HG03460 (cell line): ENCODE results near the gene ZNF423.

ENCODE experiments used
- ATAC-seq: cut with Tn5 transposase; IDR thresholded peaks from one replicate; pipeline ENCODE4 v1.9.1; 2021; ENCODE audit not compliant: unreplicated experiment

ZNF423 gene

DNA sequence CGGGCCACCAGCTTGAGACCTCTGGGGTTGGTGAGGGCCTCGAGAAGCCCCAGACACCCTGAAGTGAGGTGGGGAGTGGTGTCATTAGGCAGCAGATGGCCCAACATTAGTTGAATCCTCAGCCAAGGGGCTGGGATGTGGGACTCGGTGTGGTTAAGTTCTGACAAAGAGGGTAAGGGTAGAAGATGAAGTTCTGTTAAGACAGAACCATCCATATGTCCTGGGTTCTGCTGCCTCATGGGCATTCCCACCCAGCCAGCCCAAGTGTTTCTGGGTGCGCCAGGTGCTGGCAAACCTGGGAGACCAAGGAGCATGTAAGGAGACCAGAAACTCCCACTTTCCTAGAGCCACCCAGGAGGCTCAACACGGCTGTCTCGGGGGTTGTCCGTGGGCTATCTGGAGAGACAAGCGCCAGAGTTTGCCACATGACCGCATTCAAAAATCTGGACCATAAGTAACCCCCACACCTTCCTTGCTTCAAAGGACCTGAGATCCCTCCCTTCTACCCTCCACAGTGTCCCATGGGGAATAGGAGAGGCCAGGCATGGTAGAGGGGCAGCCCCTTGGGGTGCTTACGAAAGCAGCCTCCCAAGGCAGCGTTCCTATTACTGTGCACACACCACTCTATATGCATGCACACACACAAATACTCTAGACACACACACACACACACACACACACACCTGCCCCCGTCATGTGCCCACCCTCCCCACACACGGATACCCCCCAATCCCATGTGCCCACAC lies 353.6 kb downstream of the ZNF423 start:
- no peak for ATAC-seq

DNA sequence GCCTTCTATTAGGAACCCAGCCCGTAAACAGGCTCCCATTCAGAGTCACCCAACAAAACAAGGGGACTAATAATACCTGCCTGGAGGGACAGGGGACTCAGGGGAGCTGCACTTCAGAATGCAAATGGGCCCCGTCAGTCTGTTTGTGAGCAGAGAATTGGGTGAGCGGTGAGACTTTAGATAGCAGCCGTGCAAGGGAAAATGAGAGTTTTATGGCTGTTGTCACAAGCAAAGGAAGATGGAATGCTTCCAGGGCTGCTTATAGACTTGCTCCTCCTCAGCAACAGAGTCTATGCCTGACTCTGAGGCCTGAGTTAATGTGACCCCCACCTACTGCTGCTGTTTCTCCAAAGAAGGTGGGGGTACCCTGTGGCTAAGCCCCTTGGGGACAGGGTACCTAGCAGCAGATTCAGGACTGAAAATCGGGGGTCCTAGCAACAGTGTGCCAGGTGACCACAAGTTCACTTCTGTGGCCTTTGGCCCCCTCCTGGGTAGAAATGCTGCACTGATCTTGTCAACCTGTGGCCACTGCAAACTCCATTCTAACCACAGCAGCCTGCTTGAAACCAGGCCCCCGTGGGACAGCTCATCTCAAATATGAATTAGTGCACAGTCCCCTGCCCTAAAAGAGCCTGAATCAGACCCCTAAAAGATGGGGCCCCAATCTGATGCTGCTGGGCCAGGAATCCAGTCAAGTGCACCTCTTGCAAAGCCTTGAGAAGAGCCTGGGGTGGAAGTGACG lies 355.9 kb downstream of the ZNF423 start:
- no peak for ATAC-seq

GRCh38 chr16:49499414-49499785 lies 356.5 kb downstream of the ZNF423 start:
- no peak for ATAC-seq

GRCh38 chr16:49498666-49499413 lies 357.1 kb downstream of the ZNF423 start:
- ATAC-seq = no peak

GRCh38 chr16:49498264-49498663 lies 357.6 kb downstream of the ZNF423 start:
- ATAC-seq = no peak

DNA sequence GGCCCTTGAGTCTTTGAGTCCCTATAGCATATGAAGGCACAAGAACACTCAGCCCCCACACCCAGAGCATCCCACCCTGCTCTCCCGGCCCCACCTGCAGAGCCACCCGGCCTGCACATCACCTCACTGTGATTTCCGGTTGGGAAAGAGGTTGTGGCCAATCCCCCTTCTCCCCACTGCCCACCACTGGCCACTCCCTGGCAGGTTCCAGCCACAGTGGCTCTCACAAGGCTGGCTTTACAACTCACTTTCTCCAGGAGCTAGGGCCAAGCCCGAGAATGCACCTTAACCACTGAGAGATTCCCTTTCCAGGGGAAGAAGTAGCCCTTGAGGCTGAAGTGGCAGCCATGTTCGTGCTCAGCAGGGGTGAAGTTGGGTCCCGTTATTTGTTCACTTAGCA lies 358.4 kb downstream of the ZNF423 start:
- no peak for ATAC-seq

- ATAC-seq = no peak
Observed at GRCh38 chr16:49496656-49497055, 359.3 kb downstream of the ZNF423 start.

DNA sequence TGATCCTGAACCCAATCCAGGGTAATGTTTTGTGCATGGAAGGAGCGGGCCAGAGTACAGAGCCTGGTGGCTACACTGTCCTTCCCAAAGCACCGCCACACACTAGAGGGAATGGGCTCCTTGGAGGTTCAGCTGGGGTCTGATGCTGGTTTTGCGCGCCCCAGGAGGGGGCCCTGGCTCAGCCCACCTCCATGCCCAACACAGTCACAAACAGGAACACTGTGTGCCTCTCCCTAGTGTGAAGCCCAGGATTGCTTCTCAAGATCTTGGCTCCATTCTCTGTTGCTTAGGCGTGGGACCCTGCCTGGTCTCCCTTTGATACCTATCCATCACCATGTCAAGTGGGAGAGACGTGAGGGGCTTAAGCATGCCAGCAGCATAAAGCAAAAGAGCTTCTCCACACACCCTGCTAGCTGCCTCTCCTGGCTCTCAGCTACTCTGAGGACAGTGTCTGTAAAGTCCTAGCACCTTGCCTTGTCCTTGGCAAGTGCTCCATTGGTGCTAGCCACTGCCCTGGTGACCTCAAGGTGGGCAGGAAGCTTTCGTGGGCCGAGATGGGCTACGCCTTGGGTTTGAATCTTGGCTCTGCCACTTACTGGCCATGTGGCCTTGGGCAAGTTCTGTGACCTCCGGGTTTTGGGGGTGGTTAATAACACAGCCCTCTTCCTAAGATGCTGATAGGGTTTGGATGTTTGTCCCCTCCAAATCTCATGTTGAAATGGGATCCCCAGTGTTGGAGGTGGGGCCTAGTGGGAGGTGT lies 360.1 kb downstream of the ZNF423 start:
- no peak for ATAC-seq

DNA sequence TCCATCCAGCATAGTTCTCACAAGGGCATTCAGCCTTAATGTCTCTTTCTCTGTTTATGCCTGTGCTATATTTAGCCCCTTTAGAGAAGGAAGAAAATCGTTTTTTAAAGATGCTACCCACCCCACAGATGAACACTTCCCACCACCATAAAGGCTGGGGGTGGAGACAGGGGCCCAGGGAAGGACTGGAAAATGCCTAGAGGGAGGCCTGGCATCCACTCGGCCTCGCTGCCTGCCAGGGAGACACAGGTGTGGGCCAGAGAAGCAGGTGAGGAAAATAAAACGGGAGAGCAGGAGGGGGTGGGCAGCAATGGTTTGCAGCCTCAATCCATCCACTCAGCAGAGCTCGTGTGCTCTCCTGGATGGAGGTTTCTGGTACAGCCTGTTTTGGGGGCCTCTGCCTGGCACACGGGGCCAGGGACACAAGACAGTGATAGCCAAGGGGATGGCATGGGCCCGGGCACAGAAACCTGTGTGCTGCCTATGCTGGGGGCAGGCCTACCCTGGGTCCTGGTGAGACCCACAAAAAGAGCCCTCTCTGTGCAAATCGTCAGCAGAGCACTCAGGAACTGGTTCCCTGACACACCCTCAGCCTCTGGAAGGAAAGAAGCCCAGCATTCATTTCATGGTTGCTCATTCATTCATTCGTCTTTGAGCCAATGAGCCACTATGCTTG lies 360.9 kb downstream of the ZNF423 start:
- no peak for ATAC-seq

DNA sequence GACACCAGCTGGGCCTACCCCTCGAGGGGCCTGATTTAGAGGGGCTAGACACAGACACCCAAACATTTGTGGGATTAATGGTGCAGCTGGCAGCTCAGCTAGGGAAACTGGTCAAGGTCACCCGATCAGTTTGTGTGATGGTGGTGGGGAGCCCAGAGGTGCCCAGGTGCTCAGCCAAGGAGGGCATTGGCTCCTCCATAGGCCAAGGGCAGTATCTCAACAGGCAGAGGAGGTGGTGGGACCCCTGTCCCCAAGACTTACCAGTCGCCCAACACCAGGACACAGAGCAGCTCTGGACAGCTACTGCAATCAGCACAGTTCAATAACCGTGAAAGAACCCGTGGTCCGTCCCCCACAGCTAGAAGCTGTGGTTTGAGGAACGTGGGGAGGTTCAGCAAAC lies 361.4 kb downstream of the ZNF423 start:
- ATAC-seq = no peak

- ATAC-seq = no peak
Observed at GRCh38 chr16:49493836-49494235, 362.1 kb downstream of the ZNF423 start.

DNA sequence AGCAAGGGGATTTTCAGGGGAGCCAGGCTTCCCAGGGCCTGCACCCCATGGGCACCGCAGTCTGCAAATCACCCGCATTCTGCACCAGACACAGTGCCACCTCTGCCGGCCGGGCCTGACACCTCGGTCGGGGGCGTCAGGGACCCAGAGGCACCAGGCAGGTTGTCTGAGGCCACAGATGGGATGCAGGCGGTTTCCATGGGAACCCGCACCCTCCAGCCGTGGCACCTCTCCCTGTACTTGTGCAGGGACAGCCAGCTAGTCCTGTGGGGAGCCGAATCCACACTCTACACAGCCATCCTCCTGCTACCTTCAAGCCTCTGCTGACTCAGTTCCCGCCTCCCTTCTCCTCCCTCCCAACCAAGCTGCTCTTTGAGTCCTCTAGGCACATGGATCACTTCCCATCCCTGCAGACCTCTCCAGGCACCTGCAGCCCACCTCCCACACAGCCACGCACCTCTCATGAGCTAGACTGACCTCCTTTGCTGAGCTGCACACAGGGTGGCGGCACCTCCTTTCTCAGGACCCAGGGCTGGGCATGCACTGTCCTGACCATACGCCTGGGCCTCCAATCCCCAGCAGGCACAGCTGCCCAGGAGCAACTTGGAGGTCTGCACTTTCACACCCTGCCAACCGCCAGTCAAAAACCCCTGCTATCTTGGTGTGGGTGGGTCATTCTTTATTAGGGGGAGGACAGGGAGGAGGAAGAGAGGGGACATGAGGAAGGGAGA lies 362.9 kb downstream of the ZNF423 start:
- ATAC-seq = no peak

DNA sequence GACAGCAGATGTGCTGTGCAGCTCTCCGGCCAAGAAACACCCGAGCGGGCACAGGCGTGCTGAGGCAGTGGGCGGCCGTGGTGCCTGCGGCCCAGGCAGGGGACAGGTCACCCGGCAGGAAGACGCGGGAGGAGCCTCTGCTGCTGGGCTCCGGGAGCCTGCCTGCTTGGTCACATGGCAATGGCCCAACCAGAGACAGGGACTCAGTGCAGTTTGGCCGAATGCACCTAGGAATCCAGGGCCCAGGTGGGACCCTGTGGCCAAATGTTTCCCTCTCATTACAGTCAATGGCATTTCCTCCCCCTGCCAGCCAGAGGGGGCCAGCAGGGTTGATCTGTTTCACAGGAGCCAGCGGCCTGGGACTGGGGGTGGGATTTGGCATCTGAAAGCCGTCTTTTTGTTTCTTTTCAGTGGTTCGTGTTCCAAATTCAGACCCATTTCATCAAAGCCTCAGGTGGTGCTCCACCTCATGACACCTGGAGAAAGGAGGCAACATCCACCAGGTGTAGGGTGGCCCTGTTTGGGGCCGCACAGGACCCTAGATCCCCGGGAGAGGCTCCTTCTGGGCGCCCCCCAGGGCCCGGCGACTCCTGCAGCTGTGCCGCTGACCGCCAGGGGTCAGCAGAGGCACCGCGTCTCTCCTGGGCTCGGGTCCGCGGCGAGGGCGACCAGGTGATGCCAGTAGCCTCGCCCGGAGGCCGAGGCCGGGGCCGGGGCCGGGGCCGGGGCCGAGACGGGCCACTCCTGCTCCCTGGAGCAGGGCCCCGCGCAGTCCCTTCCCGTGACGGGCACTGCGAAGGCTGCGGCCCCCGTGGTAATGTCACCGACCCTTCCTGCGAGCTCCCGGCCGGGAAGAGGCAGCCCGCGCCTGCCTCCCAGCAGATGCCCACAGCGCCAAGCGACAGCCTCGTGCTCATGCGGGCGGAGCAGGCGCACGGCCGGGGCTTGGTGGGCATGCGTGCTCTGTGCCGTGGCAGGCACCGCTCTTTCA lies 363.8 kb downstream of the ZNF423 start:
- ATAC-seq = peak; percentile 57

DNA sequence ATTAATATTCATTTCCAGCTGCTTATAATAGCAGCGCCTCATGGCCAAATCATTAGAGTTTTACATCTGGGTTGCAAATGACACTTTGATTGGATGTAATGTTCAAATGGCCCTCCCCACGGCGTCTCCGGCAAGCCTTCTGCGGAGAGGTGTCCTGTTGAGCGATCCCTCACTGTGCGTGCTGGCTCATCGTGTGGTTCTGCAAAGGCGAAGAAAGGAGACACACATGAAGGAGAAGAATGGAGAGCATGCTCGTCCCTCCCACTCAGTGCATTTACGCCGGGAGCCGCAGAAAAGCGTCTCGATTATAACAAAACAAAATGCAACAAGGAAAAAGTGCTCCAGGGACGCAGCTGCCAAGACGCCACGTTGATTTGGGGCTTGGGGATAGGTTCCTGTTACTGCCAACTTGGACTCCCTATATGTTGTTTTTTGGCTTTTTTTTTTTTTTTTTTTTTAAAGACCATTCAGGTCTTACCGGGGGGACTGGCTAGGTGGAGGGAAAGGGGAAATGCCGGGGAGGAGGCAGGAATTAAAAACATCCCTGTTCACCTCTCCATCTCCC lies 364.7 kb downstream of the ZNF423 start:
- ATAC-seq = no peak

DNA sequence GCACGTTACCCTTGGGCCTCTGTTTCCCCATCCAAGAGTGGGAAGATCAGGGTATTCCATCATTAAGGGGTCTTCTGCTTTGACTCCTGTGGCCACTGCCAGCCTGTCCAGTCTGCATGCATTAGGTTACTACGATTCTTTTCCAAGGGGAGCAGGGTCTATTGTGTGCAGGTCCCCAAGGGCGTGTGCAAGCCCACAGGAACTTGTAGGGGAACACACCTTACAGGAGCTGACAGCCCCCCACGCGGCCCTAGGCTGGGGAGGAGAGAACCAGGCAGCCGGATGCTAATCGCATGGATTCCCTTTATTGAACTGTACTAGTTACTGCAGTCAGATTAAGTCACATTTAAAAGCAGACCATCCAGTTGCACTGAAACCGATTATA lies 365.6 kb downstream of the ZNF423 start:
- ATAC-seq = no peak

DNA sequence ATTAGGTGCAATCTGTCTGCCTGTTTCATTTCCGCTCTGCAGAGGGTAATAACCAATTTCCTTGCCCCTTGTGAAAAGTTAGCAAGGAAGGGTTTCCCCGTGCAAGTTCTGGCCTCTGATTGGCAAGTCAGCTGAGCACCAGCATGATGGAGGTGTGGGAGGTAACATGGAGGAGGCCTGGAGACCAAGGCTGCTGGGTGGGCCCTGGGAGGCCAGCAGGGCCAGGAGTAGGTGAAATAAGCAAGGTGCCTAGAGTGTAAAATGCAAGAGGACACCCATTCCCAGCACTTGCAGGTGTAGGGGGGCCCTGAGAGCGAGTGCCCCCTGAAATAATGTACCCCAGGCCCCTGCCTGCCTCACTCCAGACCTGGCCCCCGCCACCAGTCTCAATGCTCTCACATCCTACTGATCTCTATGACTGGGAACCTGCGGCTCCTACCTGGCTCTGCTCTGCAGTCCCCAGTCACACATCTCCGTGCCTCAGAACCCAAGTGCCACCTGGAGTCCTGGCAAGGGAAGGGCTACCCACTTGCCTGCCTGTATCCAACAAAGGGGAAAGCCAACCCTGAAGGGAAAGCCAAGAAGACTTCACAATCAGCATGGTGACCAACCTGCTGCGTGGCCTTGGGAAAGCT lies 366.1 kb downstream of the ZNF423 start:
- no peak for ATAC-seq

DNA sequence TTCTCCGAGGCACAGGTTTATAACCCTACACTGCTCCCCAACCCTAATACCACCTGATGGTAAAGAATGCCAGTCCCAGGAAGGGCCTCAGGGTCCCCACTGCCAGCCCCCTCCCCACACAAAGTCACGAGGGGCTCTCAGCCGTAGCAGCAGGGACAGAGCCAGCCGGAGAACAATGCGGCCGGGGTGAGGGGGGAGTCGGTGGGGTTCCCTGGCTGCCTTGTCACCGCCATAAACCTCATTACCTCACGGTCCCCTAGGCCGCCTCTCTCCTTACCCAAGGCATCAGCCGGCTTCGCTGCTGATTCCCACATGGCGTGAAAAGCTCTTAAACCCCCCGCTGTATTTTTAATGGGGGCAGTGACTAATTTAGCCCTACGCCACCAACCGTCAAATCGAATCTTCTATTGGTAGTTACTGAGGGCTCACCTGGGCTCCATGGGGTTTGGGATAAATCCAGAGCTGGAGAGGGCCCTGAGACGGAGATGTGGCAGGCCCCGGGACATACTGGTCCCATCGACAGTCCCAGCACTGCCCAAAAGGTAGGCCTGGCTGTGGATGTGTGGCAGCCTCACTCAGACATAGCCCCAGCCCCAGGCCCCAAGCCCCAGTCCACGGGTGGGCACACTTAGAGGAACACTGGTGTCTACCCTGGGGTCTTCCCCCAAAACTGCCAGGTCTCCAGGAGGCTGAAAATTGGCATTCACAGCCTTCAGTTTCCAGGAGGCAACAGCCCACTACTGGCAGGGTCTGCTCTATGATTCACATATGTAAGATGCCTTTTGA lies 367.0 kb downstream of the ZNF423 start:
- no peak for ATAC-seq
